Thyroid gland (tissue), 4 donors: ENCODE measurements around the gene PRICKLE1. TPM values are rescaled to one million over a fixed set of nuclear protein-coding genes. Genes with fewer than 3 reads are reported as not detected.
"Not testable (repeated sequence)": the region's sequence is repeated elsewhere in the genome, so short reads cannot be mapped to it uniquely, and the experiment has no call there.

Experiments
- DNase-seq, 2 donors: peaks; one replicate each; pipeline ENCODE4 v3.0.0-alpha.2; 2019
- H3K27ac ChIP-seq, 3 donors: fragments of 200-600 bp; sonication (generic); 1 replicate in 2 of 3; 2 replicates in 1 of 3; pipeline ENCODE4 v1.5.1; 2016 to 2019; ENCODE audit warnings: mild to moderate bottlenecking in 1 of 3, moderate library complexity in 1 of 3
- H3K27me3 ChIP-seq: fragments of 200-600 bp; sonication (generic); one replicate; pipeline ENCODE4 v1.5.1; 2019
- H3K36me3 ChIP-seq, 2 donors: fragments of 200-600 bp; sonication (generic); one replicate each; pipeline ENCODE4 v1.5.1; 2016 to 2019
- H3K4me1 ChIP-seq, 2 donors: fragments of 200-600 bp; sonication (generic); one replicate each; pipeline ENCODE4 v1.5.1; 2017 to 2019
- H3K4me3 ChIP-seq, 3 donors: fragments of 200-600 bp; sonication (generic); replicated peaks in 1 of 3; 1 replicate in 2 of 3; 2 replicates in 1 of 3; pipeline ENCODE4 v1.5.1; 2016; ENCODE audit warnings: mild to moderate bottlenecking in 1 of 3
- H3K9me3 ChIP-seq: fragments of 200-600 bp; sonication (generic); one replicate; pipeline ENCODE4 v1.5.1; 2017
- CTCF ChIP-seq, 6 experiments: fragments of 200-600 bp in 3 of 6; fragments of 450-650 bp in 3 of 6; sonication (generic) in 3 of 6; IDR thresholded peaks; one replicate each; pipeline ENCODE4 v1.5.1; 2016 to 2019; ENCODE audit warnings: antibody characterized with exemption in 6 of 6, mild to moderate bottlenecking in 2 of 6, inconsistent platforms in 1 of 6, moderate library complexity in 1 of 6
- POLR2A ChIP-seq, 2 donors: fragments of 450-650 bp; IDR thresholded peaks; one replicate each; pipeline ENCODE4 v1.6.1; 2017; ENCODE audit warnings: antibody characterized with exemption in 2 of 2, mild to moderate bottlenecking in 2 of 2, moderate library complexity in 1 of 2
- WGBS, 2 donors: methylation state at CpG; one replicate each; pipeline ENCODE4 v1.1.5; 2017; 5-methylcytosine and 5-hydroxymethylcytosine counted together
- intact Hi-C: fragments of 100-400 bp; cut with DNase I; formaldehyde crosslinking; loops from one replicate; pipeline ENCODE4 v1.15.1; 2023
- total RNA-seq, 4 donors: library from RNA; depleted of rRNA; stranded (reverse); fragments of >200 nt; gene quantifications; one replicate each; pipeline ENCODE4 v1.2.3, GENCODE V29; 2016

Gene PRICKLE1
- total RNA-seq, 4 donors from 2014 or later = 17.2 to 25.4 (median 19.6) TPM

- H3K4me3 ChIP-seq = no peak overlapping the region
- 93 to 98% methylated on average over 2 of the region's 2 CpGs for WGBS, 2 donors
- intact Hi-C loops = no loop called here
Observed at GRCh38 chr12:42546709-42547108, 42.8 kb downstream of the PRICKLE1 start.

GRCh38 chr12:42541965-42542364 is 47.6 kb downstream of the PRICKLE1 start:
- Histone ChIP-seq H3K9me3 (no peaks in the 10 kb centered on the region), H3K4me3 (no peak overlapping the region), H3K27ac (no peak overlapping the region), H3K4me1 (no peaks in the 10 kb centered on the region), H3K36me3 (no peaks in the 10 kb centered on the region), H3K27me3 (no peaks in the 10 kb centered on the region)
- TF ChIP-seq CTCF (IDR thresholded peaks at IDR 0.05) (no peak), POLR2A (IDR thresholded peaks at IDR 0.05) (no peak)
- intact Hi-C loops = no loop called here
- WGBS, 2 donors = 78 to 84% methylated on average over 2 of the region's 2 CpGs
- no peak for DNase-seq

More at GRCh38 chr12:42546709-42547108, 42.8 kb downstream of the PRICKLE1 start:
- Histone ChIP-seq H3K27me3 (no peaks in the 10 kb centered on the region), H3K27ac (no peak overlapping the region), H3K4me1 (no peaks in the 10 kb centered on the region), H3K36me3 (no peaks in the 10 kb centered on the region), H3K9me3 (no peaks in the 10 kb centered on the region)
- TF ChIP-seq POLR2A (IDR thresholded peaks at IDR 0.05) = no peak
- no peak for TF ChIP-seq CTCF (IDR thresholded peaks at IDR 0.05)
- DNase-seq = no peak

GRCh38 chr12:42541308-42541707 is 48.2 kb downstream of the PRICKLE1 start:
- DNase-seq, H3K27me3 ChIP-seq, H3K36me3 ChIP-seq, intact Hi-C loops, H3K9me3 ChIP-seq, H3K4me3 ChIP-seq, H3K4me1 ChIP-seq, H3K27ac ChIP-seq: not testable (repeated sequence)
- 60 to 80% methylated on average over 2 of the region's 2 CpGs for WGBS, 2 donors

GRCh38 chr12:42539696-42540095 is 49.9 kb downstream of the PRICKLE1 start:
- Histone ChIP-seq H3K4me1 (no peaks in the 10 kb centered on the region), H3K27me3 (no peaks in the 10 kb centered on the region), H3K4me3 (no peak overlapping the region), H3K36me3 (no peaks in the 10 kb centered on the region), H3K27ac (no peak overlapping the region), H3K9me3 (no peaks in the 10 kb centered on the region)
- intact Hi-C loops = no loop called here
- 43 to 62% methylated on average over 1 of the region's 1 CpG for WGBS, 2 donors
- DNase-seq = no peak
- TF ChIP-seq POLR2A (IDR thresholded peaks at IDR 0.05) (no peak), CTCF (IDR thresholded peaks at IDR 0.05) (no peak)

GRCh38 chr12:42538203-42538602 is 51.3 kb downstream of the PRICKLE1 start:
- Histone ChIP-seq H3K4me3 (no peak overlapping the region), H3K27ac (no peak overlapping the region), H3K27me3 (no peaks in the 10 kb centered on the region), H3K4me1 (no peaks in the 10 kb centered on the region), H3K9me3 (no peaks in the 10 kb centered on the region), H3K36me3 (no peaks in the 10 kb centered on the region)
- no peak for DNase-seq
- intact Hi-C loops = no loop called here
- TF ChIP-seq CTCF (IDR thresholded peaks at IDR 0.05) (no peak), POLR2A (IDR thresholded peaks at IDR 0.05) (no peak)
- WGBS, 2 donors = 61 to 62% methylated on average over 3 of the region's 3 CpGs
